ENCODE results near the gene TMED8.
"Not testable (repeated sequence)": the region's sequence is repeated elsewhere in the genome, so short reads cannot be mapped to it uniquely, and the experiment has no call there.

TMED8 gene

GRCh38 chr14:77322250-77322902, 54.5 kb downstream of the TMED8 start:
- no peak for DNase-seq (ENCODE audit: low read depth)

DNA sequence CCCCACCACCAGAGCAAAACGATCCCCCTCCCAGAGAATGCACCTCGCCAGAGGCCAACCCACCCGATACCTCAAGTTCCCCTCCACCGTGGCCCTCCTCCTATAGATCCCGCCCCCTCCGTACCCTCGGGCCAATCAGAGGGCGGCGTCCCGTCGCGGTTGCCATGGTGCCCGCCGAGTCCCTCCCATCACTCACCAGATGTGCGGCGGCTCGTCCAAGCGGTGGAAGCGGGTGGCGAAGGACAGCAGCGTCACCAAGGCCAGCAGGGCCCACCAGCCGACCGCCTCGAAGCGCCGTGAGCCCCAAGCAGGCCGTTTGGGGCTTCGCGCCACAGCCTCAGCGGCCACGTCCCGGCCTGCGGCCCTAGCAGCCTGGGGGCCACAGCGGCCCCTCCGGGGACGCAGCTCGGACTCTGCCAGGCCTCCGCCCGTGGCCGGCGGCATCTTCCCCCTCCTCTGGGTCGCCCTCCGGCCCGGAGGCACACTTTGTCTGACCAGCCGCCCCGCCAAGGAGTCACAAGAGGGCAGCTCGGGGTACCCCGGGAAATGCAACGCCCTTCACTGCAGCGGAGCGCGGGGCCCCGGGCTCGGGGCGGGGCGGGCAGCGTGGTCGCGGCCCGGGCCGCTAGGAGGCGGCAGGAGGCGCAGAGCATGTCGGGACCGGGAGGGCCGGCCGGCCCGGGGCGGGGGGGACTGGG, 56.5 kb downstream of the TMED8 start, which contains the start of gene POMT2:
Gene POMT2 (minus strand): TSS at position 646 of the 698 bp plus-strand sequence. CDS start 202 bp downstream, at position 444.
- peak; percentile 93 for DNase-seq (ENCODE audit: low read depth)

- no peak for DNase-seq (ENCODE audit: low read depth)
Measured at GRCh38 chr14:77319422-77319821, 57.5 kb downstream of the TMED8 start.

DNA sequence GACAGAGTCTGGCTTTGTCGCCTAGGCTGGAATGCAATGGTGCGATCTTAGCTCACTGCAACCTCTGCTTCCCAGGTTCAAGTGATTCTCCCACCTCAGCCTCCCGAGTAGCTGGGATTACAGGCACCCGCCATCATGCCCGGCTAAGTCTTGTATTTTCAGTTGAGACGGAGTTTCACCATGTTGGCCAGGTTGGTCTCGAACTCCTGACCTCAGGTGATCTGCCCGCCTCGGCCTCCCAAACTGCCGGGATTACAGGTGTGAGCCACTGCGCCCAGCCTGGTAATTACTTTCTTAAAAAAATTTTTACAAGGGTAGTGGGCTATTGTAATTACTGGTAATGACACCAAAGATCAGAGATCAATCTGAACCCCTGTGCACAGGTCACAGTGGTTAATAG, 58.1 kb downstream of the TMED8 start:
- not testable (repeated sequence) for DNase-seq (ENCODE audit: low read depth)

- DNase-seq (ENCODE audit: low read depth) = no peak
Measured at GRCh38 chr14:77318006-77318553, 58.8 kb downstream of the TMED8 start.

GRCh38 chr14:77316872-77317301, 60.0 kb downstream of the TMED8 start:
- DNase-seq (ENCODE audit: low read depth) = no peak

DNA sequence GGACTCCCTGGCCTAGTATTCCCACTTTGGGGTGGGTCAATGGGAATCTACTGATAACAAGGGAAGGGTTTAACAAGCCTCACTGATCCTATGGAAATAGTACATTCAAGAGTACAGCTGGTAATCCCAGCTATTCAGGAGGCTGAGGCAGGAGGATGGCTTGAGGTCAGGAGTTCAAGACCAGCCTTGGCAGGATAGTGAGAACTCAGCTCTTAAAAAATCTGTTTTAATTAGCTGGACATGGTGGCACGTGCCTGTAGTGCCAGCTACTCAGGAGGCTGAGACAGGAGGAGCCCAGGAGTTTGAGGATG, 60.7 kb downstream of the TMED8 start:
- no peak for DNase-seq (ENCODE audit: low read depth)

DNA sequence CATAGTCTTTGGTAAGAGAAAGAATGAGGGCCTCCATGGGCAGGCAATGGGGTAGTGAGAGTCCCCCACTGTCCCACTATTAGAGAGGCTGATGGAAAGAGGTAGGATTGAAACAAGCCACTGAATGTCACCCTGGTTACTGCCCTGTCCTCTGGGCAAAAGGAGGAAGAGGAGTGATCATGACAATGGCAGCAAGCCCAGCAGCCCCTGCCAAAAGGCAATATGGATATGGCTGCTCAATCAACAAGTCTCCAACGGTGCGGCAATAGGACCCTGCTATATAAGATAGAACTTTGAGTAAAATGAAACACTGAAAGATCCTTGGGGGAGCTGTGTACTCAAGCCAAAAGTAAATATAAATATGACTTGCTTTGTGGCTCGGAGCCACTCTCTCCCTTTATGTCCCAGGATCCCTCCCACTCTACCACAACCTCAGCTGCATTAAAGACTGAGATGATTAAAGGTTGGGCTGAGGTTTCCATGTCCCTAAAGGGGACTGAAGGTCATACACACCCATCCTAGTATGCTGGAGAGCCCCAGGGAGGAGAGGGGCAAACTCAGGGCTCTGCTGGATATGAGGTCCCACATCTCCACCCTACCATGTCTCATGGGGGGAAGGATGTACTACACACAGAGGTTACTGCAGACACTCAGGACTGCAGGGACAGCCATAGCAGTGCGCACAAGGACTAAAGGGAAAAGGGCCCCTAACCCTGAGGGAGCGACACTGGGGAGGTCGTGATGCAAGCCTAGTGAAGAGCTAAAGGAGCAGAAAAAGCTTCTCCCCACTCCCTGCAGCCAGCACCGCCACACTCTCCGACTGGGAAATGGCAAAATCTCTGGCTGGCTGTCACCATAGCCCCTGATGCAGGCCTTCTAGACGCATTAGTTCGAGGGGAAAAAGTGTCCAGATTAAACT, 62.1 kb downstream of the TMED8 start:
- no peak for DNase-seq (ENCODE audit: low read depth)

GRCh38 chr14:77314043-77314442, 62.9 kb downstream of the TMED8 start:
- peak; percentile 96 for DNase-seq (ENCODE audit: low read depth)

DNA sequence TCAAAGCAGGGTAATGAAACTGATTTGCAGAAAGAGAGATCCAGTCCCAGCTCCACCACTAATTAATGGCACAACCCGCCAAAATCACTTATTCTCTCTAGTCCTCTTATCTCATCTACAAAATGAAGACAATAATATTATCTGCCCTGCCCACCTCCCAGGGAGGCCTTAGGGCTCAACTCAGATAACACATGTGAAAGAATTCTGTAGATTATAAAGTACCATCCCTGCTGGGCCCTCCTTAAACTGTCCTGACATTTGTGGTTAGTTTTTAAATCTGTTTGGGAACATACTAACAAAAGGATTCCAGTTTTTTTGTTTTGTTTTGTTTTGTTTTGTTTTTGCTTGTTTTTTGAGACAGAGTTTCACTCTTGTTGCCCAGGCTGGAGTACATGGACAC, 63.5 kb downstream of the TMED8 start:
- DNase-seq (ENCODE audit: low read depth) = no peak

GRCh38 chr14:77311217-77311616, 65.7 kb downstream of the TMED8 start:
- no peak for DNase-seq (ENCODE audit: low read depth)

DNA sequence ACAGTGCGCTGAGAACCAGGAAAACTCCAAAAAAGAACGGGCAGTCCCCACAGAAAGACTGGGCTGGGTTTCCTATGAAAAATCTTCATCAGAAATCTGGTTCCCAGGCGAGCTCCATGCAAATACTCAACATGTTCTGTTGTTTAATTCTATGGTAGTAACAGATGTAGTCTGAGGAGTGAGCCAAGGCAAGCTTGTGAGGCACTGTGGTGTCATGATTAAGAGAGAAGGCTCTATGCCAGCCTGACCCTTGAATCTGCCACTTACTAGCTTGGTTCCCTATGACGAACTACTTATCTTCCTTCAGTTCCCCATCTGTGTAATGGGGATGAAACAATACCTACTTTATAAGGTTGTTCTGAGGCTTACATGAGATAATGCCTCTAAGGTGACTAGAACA, 66.9 kb downstream of the TMED8 start:
- no peak for DNase-seq (ENCODE audit: low read depth)

GRCh38 chr14:77309131-77309530, 67.8 kb downstream of the TMED8 start:
- DNase-seq (ENCODE audit: low read depth) = no peak

GRCh38 chr14:77306851-77307496, 69.9 kb downstream of the TMED8 start:
- peak; percentile 36 for DNase-seq (ENCODE audit: low read depth)

DNA sequence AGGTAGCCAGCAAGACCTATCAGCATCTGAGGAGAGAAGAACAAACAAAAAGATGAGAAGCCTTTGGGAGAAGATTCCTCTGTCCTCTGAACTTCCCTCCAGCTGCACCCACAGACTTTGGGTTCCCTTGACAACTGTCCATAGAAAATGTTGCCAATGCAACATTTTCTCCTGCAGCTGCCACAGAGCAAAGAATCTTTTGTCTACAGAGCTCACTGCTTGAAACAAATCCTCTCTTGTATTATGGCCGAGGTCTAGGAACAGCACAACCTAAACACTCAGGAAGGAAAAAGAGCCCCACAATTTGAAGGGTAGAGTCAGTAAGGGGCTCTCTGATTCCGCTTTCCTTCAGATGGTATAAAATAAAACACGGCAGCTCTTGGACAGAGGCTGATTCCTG, 70.5 kb downstream of the TMED8 start:
- DNase-seq (ENCODE audit: low read depth) = no peak

DNA sequence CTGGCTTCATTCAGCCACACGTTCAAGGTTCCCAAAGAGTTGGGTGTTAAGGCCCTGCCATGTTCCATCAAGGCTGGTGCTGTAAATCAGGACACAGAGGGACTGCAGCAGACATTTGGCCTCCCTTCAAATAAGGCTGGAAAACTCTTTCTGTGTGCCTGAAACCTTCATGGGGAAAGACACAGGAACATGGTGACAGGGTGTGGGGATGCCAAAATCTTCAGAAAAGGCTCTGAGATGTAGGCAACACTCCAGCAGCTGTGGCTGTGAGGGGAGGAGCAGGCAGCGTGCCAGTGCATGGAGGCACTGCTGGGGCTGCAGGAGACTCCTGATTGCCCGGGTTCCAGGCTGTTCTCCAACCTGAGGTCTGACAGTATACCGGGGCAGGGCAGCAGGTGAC, 71.2 kb downstream of the TMED8 start:
- DNase-seq (ENCODE audit: low read depth) = no peak

- peak; percentile 99 for DNase-seq (ENCODE audit: low read depth)
Measured at GRCh38 chr14:77303417-77304156, 73.3 kb downstream of the TMED8 start.

- DNase-seq (ENCODE audit: low read depth) = peak; percentile 91
Measured at GRCh38 chr14:77302926-77303325, 74.0 kb downstream of the TMED8 start.

DNA sequence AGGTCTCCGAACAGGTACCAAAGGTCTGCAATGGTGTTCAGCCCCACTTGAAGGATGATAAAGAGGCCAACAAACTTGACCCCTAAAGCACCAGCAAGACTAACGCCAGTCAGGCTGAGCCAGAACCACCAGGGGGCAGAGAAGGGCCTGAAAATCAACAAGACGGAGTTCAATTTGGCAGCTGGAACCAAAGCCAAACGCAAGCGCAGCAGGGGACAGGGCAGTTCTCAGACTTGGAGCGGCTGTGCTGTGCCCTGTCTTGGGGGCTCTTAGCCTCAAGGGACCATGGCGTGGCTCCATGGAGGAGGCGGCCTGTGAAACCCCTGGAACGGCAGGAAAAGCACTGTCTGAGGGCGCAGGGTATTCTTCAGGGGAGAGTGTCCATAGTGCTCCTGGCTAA, 75.8 kb downstream of the TMED8 start:
- DNase-seq (ENCODE audit: low read depth) = peak; percentile 82

DNA sequence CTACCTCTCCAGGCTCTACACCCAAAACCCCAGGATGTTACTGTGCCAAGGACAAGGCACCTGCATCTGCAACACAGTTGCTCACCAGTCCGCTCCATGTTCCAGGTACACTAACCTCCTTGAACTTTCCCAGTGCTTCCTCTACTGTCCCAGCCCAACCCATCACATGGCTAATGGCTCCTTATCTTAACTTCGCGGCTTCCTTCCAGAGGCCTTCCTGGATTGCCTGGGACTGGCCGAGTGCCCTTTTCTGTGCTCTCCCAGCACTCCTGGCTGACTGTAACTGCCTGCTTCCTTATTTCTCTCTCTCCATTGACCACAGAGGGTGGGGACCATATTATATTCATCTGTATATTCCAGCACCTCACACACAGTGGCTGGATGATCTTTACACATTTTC, 77.1 kb downstream of the TMED8 start:
- DNase-seq (ENCODE audit: low read depth) = no peak

GRCh38 chr14:77296906-77297305, 80.0 kb downstream of the TMED8 start:
- no peak for DNase-seq (ENCODE audit: low read depth)
